Pons (tissue), 1 donor: ENCODE data around the gene MSX2.

Experiments
- DNase-seq: peaks from one replicate; pipeline ENCODE4 v3.0.0-alpha.2; 2016; ENCODE audit warnings: low spot score

Gene MSX2

DNA sequence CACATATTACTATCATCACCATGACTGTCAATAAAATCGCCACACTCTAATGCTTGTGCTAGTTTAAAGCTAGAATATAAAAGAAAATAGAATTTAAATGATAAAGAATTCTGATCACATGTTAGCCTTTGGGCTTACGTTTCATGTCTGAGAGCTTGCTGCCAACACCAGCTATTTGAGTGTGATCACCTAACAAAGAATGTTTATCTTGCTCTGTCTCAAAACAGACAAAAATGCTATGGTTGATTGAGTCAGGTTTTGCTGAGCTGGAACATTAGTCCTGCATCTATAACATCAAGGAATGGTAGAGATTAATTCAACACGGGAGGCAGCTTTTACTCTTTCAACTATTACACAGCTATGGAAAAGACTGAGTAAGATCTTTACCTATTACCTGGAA, 50.7 kb downstream of the MSX2 start:
- no peak for DNase-seq

GRCh38 chr5:174777111-174777510, 52.7 kb downstream of the MSX2 start:
- DNase-seq, result no peak

DNA sequence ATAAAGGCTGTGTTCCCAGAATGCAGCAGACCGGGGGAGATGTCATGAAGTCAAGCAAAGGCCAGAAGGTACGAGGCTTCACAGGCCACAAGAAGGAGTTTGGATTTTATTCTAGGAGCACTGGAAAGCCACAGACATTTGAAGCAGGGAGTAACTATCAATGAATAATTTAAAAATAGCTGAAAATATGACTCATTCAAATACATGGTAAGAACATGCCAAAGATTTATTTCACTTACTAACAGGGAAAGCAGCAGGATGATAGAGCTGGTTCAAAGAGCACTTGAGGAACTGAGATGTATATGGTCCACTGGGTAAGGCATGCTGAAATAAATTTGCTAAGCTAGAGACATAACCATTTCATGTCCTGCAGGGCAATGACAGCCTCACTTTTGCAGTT, 53.2 kb downstream of the MSX2 start:
- no peak for DNase-seq
